Middle frontal gyrus (tissue), 1 donor: ENCODE data around the gene MRPL34.
A peak's percentile ranks its signal among the peaks of the same experiment; 100 is the strongest.
"Not testable (repeated sequence)": the region's sequence is repeated elsewhere in the genome, so short reads cannot be mapped to it uniquely, and the experiment has no call there.

Experiments used
- DNase-seq: peaks from one replicate; pipeline ENCODE4 v3.0.0-alpha.2; 2015; ENCODE audit warnings: low spot score; ENCODE audit errors: extremely low spot score

The MRPL34 gene

GRCh38 chr19:17305517-17306284, at the start of gene MRPL34:
Gene MRPL34, plus strand, starts transcription at chr19:17305872. Its CDS starts 21 bp downstream, at chr19:17305893.
- DNase-seq: peak; percentile 94

GRCh38 chr19:17256130-17256529, 49.5 kb upstream of the MRPL34 start:
- no peak for DNase-seq

DNA sequence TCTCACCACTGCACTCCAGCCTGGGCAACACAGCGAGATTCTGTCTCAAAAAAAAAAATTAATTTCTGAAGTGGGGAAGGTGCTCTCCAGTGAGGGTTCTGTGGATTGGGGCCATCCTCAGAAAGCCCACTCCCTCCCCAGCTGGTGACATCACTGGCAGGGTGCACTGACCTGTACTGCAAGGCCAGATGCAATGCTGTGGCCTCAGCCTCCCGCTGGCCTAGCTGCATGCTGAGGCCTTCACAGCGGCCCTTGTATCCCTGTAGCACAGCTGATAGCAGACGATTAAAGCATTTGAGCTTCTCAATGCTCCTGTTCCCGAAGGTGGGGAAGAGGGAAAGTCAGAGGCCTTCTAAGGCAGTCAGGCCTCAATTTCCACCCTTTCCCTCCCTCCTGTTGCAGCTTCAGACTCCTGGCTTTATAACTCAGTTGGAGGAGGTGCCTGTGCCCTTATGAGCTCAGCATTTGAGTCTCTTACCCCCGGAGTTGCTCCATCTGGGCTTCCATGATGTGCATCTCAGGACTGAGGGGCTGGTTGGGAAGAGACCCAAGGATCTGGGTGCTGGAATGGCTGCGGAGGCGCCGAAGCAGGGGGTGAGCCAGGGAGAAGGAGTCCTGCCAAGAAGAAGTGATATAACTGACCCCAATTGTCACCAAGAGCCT, 46.4 kb upstream of the MRPL34 start:
- DNase-seq: no peak

DNA sequence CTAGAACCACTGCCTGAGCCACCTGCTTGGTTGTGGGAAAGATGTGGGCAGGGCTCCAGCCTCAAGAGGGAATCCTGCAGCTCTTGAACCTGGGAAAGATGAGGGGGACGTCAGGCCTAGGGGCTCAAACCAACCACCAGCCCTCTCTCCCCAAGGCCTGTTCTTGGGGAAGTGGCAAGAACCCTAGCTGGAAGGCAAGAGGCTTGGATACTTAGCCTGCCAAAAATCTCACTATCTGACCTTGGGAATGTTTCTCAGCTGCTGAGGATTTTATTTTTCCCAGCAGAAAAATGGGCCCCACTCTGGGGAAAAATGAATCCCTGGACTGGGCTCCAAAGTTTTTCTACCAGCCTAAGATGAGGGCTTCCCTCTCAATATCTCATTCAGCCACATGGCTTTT, 45.7 kb upstream of the MRPL34 start:
- DNase-seq: no peak

DNA sequence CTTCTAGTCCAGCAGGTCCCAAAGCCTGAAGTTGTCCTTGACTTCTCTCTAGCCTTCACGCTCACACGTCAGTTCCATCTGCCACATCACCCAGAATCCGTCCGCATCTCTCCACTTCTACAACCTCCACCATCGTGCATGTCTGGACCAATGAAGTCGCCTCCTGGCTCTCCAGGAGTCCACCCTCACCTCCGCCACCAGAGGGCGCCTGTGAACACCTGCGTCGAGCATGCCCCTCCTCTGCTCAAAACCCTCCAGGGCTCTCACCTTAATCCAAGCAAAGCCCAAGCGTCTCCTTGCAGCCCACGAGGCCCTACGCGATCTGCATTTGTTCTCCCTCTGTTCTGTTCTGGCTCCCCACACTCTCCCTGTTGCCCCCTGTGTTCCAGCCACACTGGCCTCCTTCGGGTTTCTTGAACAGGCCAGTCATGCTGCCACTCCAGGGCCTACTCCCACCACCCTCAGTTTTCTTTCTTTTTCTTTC, 44.8 kb upstream of the MRPL34 start:
- no peak for DNase-seq

GRCh38 chr19:17262557-17262956, 43.1 kb upstream of the MRPL34 start:
- DNase-seq: no peak

GRCh38 chr19:17263712-17264640, 41.7 kb upstream of the MRPL34 start:
- no peak for DNase-seq

DNA sequence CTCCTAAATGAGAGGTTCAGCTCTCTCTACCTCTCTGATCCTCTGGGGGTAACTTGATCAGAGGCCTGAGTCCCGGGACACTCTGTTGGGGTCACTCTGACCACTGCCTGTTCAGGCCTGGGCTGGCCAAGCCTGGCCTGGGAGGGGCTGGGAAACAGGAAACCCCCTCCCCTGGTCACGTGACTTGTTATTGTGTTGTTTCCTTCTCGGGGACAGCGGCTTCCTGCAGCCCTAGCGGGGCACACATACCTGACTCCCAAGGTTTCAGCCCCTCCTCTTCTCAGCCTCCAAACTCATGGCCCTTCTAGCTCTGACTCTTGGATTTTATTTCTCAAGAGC, 41.1 kb upstream of the MRPL34 start, which contains the start of gene USHBP1:
USHBP1 (minus strand) TSS at position 105 of the 339 bp plus-strand sequence. CDS start 446 bp downstream, outside the sequence.
- DNase-seq: no peak

- DNase-seq: no peak
Observed at GRCh38 chr19:17266026-17266425, 39.6 kb upstream of the MRPL34 start.

- no peak for DNase-seq
Observed at GRCh38 chr19:17266589-17266974, 39.1 kb upstream of the MRPL34 start.

GRCh38 chr19:17266975-17267788, 38.5 kb upstream of the MRPL34 start, which contains the start of gene BABAM1:
Gene BABAM1, plus strand, starts transcription at chr19:17267443. Its CDS starts 1,364 bp downstream, at chr19:17268807.
- peak; percentile 95 for DNase-seq

- DNase-seq: no peak
Observed at GRCh38 chr19:17268754-17269153, 36.9 kb upstream of the MRPL34 start.

DNA sequence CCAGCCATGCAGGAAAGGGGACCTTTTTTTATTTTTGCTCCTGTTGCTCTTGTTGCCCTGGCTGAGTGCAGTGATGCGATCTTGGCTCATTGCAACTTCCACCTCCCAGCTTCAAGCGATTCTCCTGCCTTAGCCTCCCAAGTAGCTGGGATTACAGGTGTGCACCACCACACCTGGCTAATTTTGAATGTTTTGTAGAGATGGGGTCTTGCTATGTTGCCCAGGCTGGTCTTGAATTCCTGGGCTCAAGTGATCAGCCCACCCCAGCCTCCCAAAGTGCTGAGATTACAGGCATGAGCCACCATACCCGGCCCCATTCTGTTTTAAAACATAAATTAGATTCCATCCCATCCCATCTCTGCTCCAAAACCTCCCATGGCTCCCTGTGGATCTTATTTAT, 30.8 kb upstream of the MRPL34 start:
- DNase-seq: not testable (repeated sequence)

DNA sequence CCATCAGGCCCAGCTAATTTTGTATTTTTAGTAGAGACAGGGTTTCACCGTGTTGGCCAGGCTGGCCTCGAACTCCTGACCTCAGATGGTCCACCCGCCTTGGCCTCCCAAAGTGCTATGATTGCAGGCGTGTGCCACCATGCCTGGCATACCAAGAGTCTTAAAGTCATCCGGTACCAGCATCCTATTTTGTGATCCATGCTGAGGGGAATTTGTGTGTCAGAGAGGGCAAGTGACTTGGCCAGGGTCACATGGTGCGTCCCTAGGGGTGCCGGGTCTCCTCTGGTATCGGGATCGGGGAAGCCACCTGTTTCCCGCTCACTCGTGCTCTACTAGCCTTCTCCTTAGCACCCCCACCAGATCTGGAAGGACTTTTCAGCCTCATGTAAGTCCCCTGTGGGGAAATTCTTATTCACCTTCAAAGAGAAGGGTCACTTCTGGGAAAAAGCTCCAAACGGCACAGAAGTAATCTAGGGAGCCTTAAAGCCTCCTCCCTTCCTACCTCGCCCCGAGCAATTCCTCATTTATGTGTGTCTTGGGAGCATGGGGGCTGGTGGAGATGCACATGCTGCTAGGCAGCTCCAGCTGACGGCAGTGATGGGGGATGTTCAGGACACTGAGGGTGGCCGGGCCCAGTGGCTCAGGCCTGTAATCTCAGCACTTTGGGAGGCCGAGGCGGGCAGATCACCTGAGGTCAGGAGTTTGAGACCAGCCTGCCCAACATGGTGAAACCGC, 30.1 kb upstream of the MRPL34 start:
- no peak for DNase-seq

DNA sequence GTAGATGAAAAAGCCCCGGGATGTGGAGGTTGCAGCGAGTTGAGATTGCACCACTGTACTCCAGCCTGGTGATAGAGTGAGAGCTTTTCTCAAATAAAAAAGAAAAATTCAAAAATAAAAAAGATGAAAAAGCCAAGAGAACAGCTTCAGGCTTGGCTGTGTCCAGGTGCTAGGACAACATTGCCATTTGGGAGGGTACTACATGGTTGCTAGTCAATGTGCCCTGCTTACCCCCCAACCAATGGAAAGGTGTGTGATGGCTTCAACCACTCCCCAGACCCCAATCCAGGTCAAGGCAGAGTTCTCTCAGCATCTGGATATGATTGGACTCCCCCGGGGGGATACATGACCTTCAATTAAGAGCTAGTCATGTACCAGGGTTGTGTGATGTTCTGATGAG, 26.2 kb upstream of the MRPL34 start:
- no peak for DNase-seq

GRCh38 chr19:17281391-17282304, 24.0 kb upstream of the MRPL34 start, which contains the start of gene ANKLE1:
Gene ANKLE1, plus strand, starts transcription at chr19:17281901. Its CDS starts 20 bp downstream, at chr19:17281921.
- no peak for DNase-seq

- peak; percentile 12 for DNase-seq
Observed at GRCh38 chr19:17282488-17283125, 23.1 kb upstream of the MRPL34 start.

DNA sequence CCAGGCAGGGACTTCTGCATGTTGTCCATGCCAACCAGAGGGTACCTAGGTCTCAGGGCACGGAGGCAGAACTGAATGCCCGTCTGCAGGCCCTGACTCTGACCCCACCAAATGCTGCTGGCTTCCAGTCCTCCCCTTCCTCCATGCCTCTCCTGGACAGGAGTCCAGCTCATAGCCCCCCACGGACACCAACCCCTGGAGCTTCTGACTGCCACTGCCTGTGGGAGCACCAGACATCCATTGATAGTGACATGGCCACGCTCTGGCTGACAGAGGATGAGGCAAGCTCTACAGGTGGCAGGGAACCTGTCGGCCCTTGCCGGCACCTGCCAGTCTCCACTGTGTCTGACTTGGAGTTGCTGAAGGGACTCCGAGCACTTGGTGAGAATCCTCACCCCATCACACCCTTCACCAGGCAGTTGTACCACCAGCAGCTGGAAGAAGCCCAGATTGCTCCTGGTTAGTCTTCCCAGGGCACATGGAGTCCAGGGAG, 22.1 kb upstream of the MRPL34 start:
- no peak for DNase-seq
